Peyer's patch (tissue), 4 donors: ENCODE measurements around the gene MAP4K5. TPM values are rescaled to one million over a fixed set of nuclear protein-coding genes. Genes with fewer than 3 reads are reported as not detected.
A peak's percentile ranks its signal among the peaks of the same experiment; 100 is the strongest.

Experiments used
- DNase-seq, 3 donors: peaks; one replicate each; pipeline ENCODE4 v3.0.0-alpha.2; 2017 to 2019
- H3K27ac ChIP-seq, 4 donors: fragments of 200-600 bp; sonication (generic); one replicate each; pipeline ENCODE4 v1.5.1; 2016 to 2019
- H3K27me3 ChIP-seq, 2 donors: fragments of 200-600 bp; sonication (generic); one replicate each; pipeline ENCODE4 v1.5.1; 2019
- H3K36me3 ChIP-seq, 3 donors: fragments of 200-600 bp; sonication (generic); one replicate each; pipeline ENCODE4 v1.5.1; 2016 to 2019
- H3K4me1 ChIP-seq, 4 donors: fragments of 200-600 bp; sonication (generic); one replicate each; pipeline ENCODE4 v1.5.1; 2016 to 2019
- H3K4me3 ChIP-seq, 4 donors: fragments of 200-600 bp; sonication (generic); 1 replicate in 3 of 4; 2 replicates in 1 of 4; pipeline ENCODE4 v1.5.1; 2016 to 2019; ENCODE audit warnings: mild to moderate bottlenecking in 1 of 4
- H3K9me3 ChIP-seq, 4 donors: fragments of 200-600 bp; sonication (generic); one replicate each; pipeline ENCODE4 v1.5.1; 2016 to 2019; ENCODE audit warnings: mild to moderate bottlenecking in 1 of 4
- POLR2A ChIP-seq, 2 donors: fragments of 450-650 bp; IDR thresholded peaks; one replicate each; pipeline ENCODE4 v1.5.1; 2017; ENCODE audit warnings: antibody characterized with exemption in 2 of 2, mild to moderate bottlenecking in 2 of 2, moderate library complexity in 2 of 2
- total RNA-seq, 4 donors: library from RNA; depleted of rRNA; stranded (reverse); fragments of >200 nt; gene quantifications; one replicate each; pipeline ENCODE4 v1.1.0, GENCODE V29; 2016
- TF ChIP-seq, protein P1 (sequence below), 6 experiments: fragments of 450-650 bp in 4 of 6; fragments of 200-600 bp in 2 of 6; sonication (generic) in 1 of 6; IDR thresholded peaks; one replicate each; pipeline ENCODE4 v1.5.1; 2017 to 2019; ENCODE audit warnings: antibody characterized with exemption in 6 of 6, mild to moderate bottlenecking in 3 of 6, moderate library complexity in 1 of 6

The MAP4K5 gene
- total RNA-seq: 100 to 1,000 TPM in 1 of 4 donors, 10 to 100 TPM in 3; 47.1 to 123 (median 78.4) TPM

GRCh38 chr14:50532502-50533240 is at the start of gene MAP4K5:
TSS of gene MAP4K5 (minus strand) at chr14:50532569. CDS start at chr14:50532049, 520 bp downstream.
- H3K4me1 ChIP-seq: peaks cover 0 to 32% (median 7%) of the 10 kb centered on the region in 4 donors
- TF ChIP-seq, protein P1, sequence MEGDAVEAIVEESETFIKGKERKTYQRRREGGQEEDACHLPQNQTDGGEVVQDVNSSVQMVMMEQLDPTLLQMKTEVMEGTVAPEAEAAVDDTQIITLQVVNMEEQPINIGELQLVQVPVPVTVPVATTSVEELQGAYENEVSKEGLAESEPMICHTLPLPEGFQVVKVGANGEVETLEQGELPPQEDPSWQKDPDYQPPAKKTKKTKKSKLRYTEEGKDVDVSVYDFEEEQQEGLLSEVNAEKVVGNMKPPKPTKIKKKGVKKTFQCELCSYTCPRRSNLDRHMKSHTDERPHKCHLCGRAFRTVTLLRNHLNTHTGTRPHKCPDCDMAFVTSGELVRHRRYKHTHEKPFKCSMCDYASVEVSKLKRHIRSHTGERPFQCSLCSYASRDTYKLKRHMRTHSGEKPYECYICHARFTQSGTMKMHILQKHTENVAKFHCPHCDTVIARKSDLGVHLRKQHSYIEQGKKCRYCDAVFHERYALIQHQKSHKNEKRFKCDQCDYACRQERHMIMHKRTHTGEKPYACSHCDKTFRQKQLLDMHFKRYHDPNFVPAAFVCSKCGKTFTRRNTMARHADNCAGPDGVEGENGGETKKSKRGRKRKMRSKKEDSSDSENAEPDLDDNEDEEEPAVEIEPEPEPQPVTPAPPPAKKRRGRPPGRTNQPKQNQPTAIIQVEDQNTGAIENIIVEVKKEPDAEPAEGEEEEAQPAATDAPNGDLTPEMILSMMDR (IDR thresholded peaks at IDR 0.05): peak; percentile 72 to 99 (median 88)
- TF ChIP-seq POLR2A (IDR thresholded peaks at IDR 0.05): peak; percentile 58 to 68
- no peaks in the 10 kb centered on the region for H3K36me3 ChIP-seq
- peak; percentile 88 to 96 (median 95) for DNase-seq
- no peaks in the 10 kb centered on the region for H3K27me3 ChIP-seq
- H3K9me3 ChIP-seq: no peaks in the 10 kb centered on the region
- peak within 1 kb of the TSS; percentile 76 to 86 (median 84) for H3K4me3 ChIP-seq
- peak within 1 kb of the TSS; percentile 91 to 96 (median 94) for H3K27ac ChIP-seq

GRCh38 chr14:50578433-50578832 is 46.1 kb upstream of the MAP4K5 start:
- DNase-seq: no peak
- no peak for TF ChIP-seq POLR2A (IDR thresholded peaks at IDR 0.05)
- TF ChIP-seq, protein P1 (IDR thresholded peaks at IDR 0.05): no peak
- H3K36me3 ChIP-seq: no peaks in the 10 kb centered on the region
- H3K4me3 ChIP-seq: no peak overlapping the region
- no peaks in the 10 kb centered on the region for H3K4me1 ChIP-seq
- H3K9me3 ChIP-seq: no peaks in the 10 kb centered on the region
- no peaks in the 10 kb centered on the region for H3K27me3 ChIP-seq
- no peak overlapping the region for H3K27ac ChIP-seq

DNA sequence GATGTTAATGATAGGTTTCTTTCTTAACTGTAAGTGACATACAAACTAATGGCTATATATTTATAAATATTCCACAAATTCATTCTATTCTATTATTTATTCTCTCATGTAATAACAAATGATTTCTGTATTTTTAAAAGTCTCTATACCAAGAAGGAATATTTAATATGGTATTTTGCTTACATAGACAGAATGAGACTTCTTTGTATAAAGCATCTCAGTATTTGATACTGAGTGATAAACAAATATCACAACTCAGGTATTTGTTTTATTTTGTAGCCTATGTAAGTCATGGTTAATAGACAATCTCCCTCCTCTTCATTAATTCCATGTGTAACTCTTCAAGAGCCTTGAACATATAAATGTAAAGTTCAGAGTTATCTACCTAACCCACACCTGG is 45.6 kb upstream of the MAP4K5 start:
- Histone ChIP-seq H3K4me1 (no peaks in the 10 kb centered on the region), H3K27me3 (no peaks in the 10 kb centered on the region), H3K4me3 (no peak overlapping the region), H3K27ac (no peak overlapping the region), H3K36me3 (no peaks in the 10 kb centered on the region), H3K9me3 (no peaks in the 10 kb centered on the region)
- no peak for TF ChIP-seq POLR2A (IDR thresholded peaks at IDR 0.05)
- TF ChIP-seq, protein P1 (IDR thresholded peaks at IDR 0.05): no peak
- DNase-seq: no peak

- Histone ChIP-seq H3K36me3 (no peaks in the 10 kb centered on the region), H3K27me3 (no peaks in the 10 kb centered on the region), H3K4me3 (no peak overlapping the region), H3K9me3 (peaks cover 0 to 4% (median 0%) of the 10 kb centered on the region in 4 donors), H3K4me1 (no peaks in the 10 kb centered on the region), H3K27ac (no peak overlapping the region)
- TF ChIP-seq POLR2A (IDR thresholded peaks at IDR 0.05): no peak
- TF ChIP-seq, protein P1 (IDR thresholded peaks at IDR 0.05): no peak
- no peak for DNase-seq
These were observed 43.4 kb upstream of the MAP4K5 start for GRCh38 chr14:50575769-50576168.

DNA sequence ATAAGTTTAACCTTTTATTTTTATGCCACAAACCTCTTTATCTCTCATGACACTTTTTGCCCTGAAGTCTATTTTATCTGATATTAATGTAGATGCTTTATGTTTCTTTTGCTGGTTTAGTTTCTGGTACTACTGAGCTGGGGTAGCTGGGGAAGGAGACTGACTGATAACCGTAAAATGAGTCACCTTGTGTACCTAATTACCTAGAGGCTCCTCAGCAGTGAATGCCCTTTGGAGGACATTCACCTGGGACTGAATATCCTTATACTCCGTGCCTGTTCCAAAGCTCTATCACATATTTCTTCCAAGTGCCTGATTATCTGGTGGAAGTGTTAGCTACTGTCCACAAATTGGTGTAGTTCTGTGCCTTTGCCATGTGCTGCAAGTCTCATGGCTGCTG is 41.5 kb upstream of the MAP4K5 start:
- peaks cover 0 to 14% (median 0%) of the 10 kb centered on the region in 4 donors for H3K9me3 ChIP-seq
- H3K27me3 ChIP-seq: no peaks in the 10 kb centered on the region
- TF ChIP-seq POLR2A (IDR thresholded peaks at IDR 0.05): no peak
- H3K27ac ChIP-seq: no peak overlapping the region
- H3K4me3 ChIP-seq: no peak overlapping the region
- no peaks in the 10 kb centered on the region for H3K36me3 ChIP-seq
- no peak for DNase-seq
- H3K4me1 ChIP-seq: no peaks in the 10 kb centered on the region

- TF ChIP-seq, protein P1 (IDR thresholded peaks at IDR 0.05): no peak
- no peak for TF ChIP-seq POLR2A (IDR thresholded peaks at IDR 0.05)
- no peaks in the 10 kb centered on the region for H3K27me3 ChIP-seq
These were observed 37.4 kb upstream of the MAP4K5 start for GRCh38 chr14:50569714-50570274.

More at GRCh38 chr14:50569714-50570274, 37.4 kb upstream of the MAP4K5 start:
- Histone ChIP-seq H3K27ac (no peak overlapping the region), H3K9me3 (peaks cover 0 to 14% (median 0%) of the 10 kb centered on the region in 4 donors), H3K36me3 (no peaks in the 10 kb centered on the region), H3K4me3 (no peak overlapping the region), H3K4me1 (no peaks in the 10 kb centered on the region)
- no peak for DNase-seq
